Transverse colon (tissue), 4 donors: ENCODE data around the gene PPP1R27. TPM values are rescaled to one million over a fixed set of nuclear protein-coding genes. Genes with fewer than 3 reads are reported as not detected.

Source experiments
- DNase-seq: peaks from one replicate; pipeline ENCODE4 v3.0.0-alpha.2; 2019
- H3K27ac ChIP-seq, 4 donors: fragments of 200-600 bp; sonication (generic); 2 replicates each; pipeline ENCODE4 v1.5.1; 2016 to 2018; ENCODE audit warnings: inconsistent platforms in 4 of 4
- H3K27me3 ChIP-seq: fragments of 200-600 bp; sonication (generic); 2 replicates; pipeline ENCODE4 v1.5.1; 2017; ENCODE audit warnings: inconsistent platforms
- H3K36me3 ChIP-seq, 4 donors: fragments of 200-600 bp; sonication (generic); 2 replicates each; pipeline ENCODE4 v1.5.1; 2017 to 2019; ENCODE audit warnings: inconsistent platforms in 4 of 4
- H3K4me1 ChIP-seq, 4 donors: fragments of 200-600 bp; sonication (generic); 2 replicates each; pipeline ENCODE4 v1.5.1; 2017 to 2020; ENCODE audit warnings: inconsistent platforms in 4 of 4
- H3K4me3 ChIP-seq, 4 donors: fragments of 200-600 bp; sonication (generic); 1 replicate in 1 of 4; 2 replicates in 3 of 4; pipeline versions ENCODE4 v1.5.1 to v1.6.1; 2017 to 2019; ENCODE audit warnings: inconsistent platforms in 4 of 4
- H3K9me3 ChIP-seq, 2 donors: fragments of 200-600 bp; sonication (generic); 2 replicates each; pipeline ENCODE4 v1.5.1; 2017 to 2019; ENCODE audit warnings: inconsistent platforms in 2 of 2
- EP300 ChIP-seq: sonication (generic); formaldehyde crosslinking; IDR thresholded peaks from one replicate; pipeline ENCODE4 v1.6.1; 2017; ENCODE audit warnings: antibody characterized with exemption, low read depth
- POLR2A ChIP-seq: fragments of 450-650 bp; IDR thresholded peaks from one replicate; pipeline ENCODE4 v1.6.1; 2016; ENCODE audit warnings: antibody characterized with exemption, mild to moderate bottlenecking, moderate library complexity
- POLR2AphosphoS5 ChIP-seq, 3 donors: sonication (generic); formaldehyde crosslinking; IDR thresholded peaks; one replicate each; pipeline ENCODE4 v1.6.1; 2016; ENCODE audit warnings: antibody characterized with exemption in 3 of 3
- WGBS, 2 donors: methylation state at CpG; one replicate each; pipeline ENCODE4 v1.1.5; 2018; ENCODE audit warnings: low coverage in 1 of 2; 5-methylcytosine and 5-hydroxymethylcytosine counted together
- in situ Hi-C, 4 donors: fragments of 200-750 bp; cut with MboI; loops; one replicate each; pipeline versions ENCODE4 v1.15.0 to v1.15.1; 2017; ENCODE audit warnings: low sequenced_read_pairs in 3 of 4, low pct_ligation_motif_present in 1 of 4, low pct_unique_long_range_greater_than_20kb in 1 of 4
- intact Hi-C: fragments of 100-400 bp; cut with DNase I; formaldehyde crosslinking; loops from one replicate; pipeline ENCODE4 v1.15.1; 2023; ENCODE audit warnings: low total_unique reads
- total RNA-seq, 4 donors: library from RNA; depleted of rRNA; stranded (reverse); fragments of >200 nt; gene quantifications; one replicate each; pipeline ENCODE4 v1.1.0, GENCODE V29; 2016
- TF ChIP-seq, protein P1 (sequence below), 5 experiments: fragments of 200-600 bp in 3 of 5; fragments of 450-650 bp in 2 of 5; sonication (generic) in 3 of 5; IDR thresholded peaks; 1 replicate in 2 of 5; 2 replicates in 3 of 5; pipeline ENCODE4 v1.5.1; 2016 to 2017; ENCODE audit warnings: antibody characterized with exemption in 5 of 5, inconsistent platforms in 3 of 5, mild to moderate bottlenecking in 2 of 5, moderate library complexity in 1 of 5

Gene PPP1R27
- total RNA-seq, 4 donors from 2014 or later: 0.68 TPM; not detected in 3

DNA sequence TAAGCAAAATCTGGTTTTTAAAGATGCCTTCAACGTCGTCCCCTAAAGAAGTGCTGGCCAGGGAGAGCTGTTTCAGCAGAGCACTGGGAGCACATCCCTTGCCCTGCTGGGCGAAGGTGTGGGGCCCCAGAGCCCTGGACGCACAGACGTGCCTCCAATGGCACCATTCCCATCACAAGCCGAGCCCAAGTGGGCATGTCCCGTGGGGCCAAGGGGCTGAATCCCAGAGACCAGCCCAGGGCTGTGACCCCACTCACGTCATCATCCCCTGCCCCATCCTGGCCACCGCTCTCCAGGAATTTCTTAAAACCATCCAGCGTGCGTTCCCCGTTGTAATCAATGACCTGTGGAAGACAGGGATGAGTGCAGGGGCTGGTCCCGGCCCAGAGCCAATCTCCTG is 10.0 kb upstream of the PPP1R27 start:
- no peaks in the 10 kb centered on the region for H3K9me3 ChIP-seq
- TF ChIP-seq, protein P1, sequence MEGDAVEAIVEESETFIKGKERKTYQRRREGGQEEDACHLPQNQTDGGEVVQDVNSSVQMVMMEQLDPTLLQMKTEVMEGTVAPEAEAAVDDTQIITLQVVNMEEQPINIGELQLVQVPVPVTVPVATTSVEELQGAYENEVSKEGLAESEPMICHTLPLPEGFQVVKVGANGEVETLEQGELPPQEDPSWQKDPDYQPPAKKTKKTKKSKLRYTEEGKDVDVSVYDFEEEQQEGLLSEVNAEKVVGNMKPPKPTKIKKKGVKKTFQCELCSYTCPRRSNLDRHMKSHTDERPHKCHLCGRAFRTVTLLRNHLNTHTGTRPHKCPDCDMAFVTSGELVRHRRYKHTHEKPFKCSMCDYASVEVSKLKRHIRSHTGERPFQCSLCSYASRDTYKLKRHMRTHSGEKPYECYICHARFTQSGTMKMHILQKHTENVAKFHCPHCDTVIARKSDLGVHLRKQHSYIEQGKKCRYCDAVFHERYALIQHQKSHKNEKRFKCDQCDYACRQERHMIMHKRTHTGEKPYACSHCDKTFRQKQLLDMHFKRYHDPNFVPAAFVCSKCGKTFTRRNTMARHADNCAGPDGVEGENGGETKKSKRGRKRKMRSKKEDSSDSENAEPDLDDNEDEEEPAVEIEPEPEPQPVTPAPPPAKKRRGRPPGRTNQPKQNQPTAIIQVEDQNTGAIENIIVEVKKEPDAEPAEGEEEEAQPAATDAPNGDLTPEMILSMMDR (IDR thresholded peaks at IDR 0.05): no peak
- TF ChIP-seq POLR2AphosphoS5 (IDR thresholded peaks at IDR 0.05): no peak
- no peak for TF ChIP-seq POLR2A
- TF ChIP-seq EP300: no peak
- H3K36me3 ChIP-seq: peaks cover 0 to 56% (median 28%) of the 10 kb centered on the region in 4 donors
- H3K27me3 ChIP-seq: no peaks in the 10 kb centered on the region
- no peaks in the 10 kb centered on the region for H3K4me1 ChIP-seq
- no peak overlapping the region for H3K27ac ChIP-seq
- H3K4me3 ChIP-seq: no peak overlapping the region
- DNase-seq: no peak
- 84% methylated on average over 13 of the region's 13 CpGs; no CpG with 5 or more reads in 1 of the 2 donors for WGBS, 2 donors
- intact Hi-C loops (no loop called here), in situ Hi-C loops (no loop called here)

DNA sequence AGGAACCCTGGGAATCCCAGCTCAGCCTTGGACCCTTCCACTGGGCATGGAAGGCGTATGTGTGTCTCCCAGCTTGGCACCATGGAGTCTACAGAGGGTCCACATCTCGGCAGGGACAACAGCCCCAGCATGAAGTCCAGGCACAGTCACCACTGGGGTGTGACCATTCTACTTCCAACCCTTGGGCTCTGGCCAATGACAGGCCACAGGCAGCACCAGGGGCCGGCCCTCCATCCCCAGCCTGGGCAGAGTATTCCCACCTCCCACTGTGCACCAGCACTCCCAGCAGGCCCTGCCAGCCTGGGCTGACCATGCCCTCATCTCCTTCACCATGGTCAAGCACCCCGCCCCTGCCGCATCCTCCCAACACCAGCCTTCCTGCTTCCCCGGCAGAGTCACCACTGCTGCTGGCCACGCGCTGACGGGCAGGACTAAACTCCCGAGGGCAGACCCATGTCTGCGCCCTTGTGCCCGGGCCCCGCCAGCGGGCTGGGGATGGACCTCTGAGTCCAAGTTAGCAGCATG is 9.5 kb upstream of the PPP1R27 start:
- intact Hi-C loops (no loop called here), in situ Hi-C loops (no loop called here)
- no peak for DNase-seq
- no peak overlapping the region for H3K4me3 ChIP-seq
- TF ChIP-seq POLR2AphosphoS5 (IDR thresholded peaks at IDR 0.05) (no peak), EP300 (no peak), POLR2A (no peak)
- TF ChIP-seq, protein P1 (IDR thresholded peaks at IDR 0.05): no peak
- H3K27ac ChIP-seq: no peak overlapping the region
- H3K36me3 ChIP-seq: peaks cover 0 to 51% (median 28%) of the 10 kb centered on the region in 4 donors
- WGBS, 2 donors: 88% methylated on average over 14 of the region's 14 CpGs; no CpG with 5 or more reads in 1 of the 2 donors
- H3K9me3 ChIP-seq: no peaks in the 10 kb centered on the region
- H3K27me3 ChIP-seq: no peaks in the 10 kb centered on the region
- H3K4me1 ChIP-seq: no peaks in the 10 kb centered on the region

DNA sequence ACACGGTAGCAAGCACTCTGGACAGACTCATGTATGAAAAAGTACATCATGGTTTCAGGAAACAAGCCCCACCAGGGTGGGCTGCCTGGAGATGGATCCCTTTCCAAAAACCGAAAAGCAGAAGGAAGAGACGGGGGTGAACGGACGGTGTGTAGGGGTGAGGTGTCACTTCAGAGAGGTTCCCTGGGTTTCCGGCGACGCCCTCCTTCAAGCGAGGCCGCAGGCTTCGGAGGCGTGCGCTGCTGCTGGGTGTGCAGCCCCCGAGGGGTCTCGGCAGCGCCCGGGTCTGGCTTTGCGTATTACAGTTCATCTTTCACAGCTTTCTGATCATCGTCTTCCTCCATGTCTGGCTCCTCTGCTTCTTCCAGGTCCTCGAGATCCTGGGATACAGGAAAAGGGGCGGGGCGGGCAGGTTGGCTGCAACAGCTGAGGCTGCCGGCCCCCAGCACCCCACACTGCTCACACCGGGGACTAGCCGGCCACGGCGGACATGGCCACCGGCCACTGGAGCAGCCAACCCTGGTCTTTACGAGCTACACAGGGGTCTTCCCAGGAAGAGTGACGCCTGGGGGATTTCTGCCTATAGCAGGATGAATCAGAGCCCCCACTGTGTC is 9.0 kb upstream of the PPP1R27 start:
- TF ChIP-seq, protein P1 (IDR thresholded peaks at IDR 0.05): no peak
- TF ChIP-seq POLR2A (no peak), POLR2AphosphoS5 (IDR thresholded peaks at IDR 0.05) (no peak), EP300 (no peak)
- Histone ChIP-seq H3K27ac (no peak overlapping the region), H3K4me1 (no peaks in the 10 kb centered on the region), H3K9me3 (no peaks in the 10 kb centered on the region), H3K27me3 (no peaks in the 10 kb centered on the region), H3K36me3 (peaks cover 0 to 46% (median 28%) of the 10 kb centered on the region in 4 donors), H3K4me3 (no peak overlapping the region)
- intact Hi-C loops: no loop called here
- 89% methylated on average over 30 of the region's 30 CpGs; no CpG with 5 or more reads in 1 of the 2 donors for WGBS, 2 donors
- in situ Hi-C loops: no loop called here
- DNase-seq: no peak

DNA sequence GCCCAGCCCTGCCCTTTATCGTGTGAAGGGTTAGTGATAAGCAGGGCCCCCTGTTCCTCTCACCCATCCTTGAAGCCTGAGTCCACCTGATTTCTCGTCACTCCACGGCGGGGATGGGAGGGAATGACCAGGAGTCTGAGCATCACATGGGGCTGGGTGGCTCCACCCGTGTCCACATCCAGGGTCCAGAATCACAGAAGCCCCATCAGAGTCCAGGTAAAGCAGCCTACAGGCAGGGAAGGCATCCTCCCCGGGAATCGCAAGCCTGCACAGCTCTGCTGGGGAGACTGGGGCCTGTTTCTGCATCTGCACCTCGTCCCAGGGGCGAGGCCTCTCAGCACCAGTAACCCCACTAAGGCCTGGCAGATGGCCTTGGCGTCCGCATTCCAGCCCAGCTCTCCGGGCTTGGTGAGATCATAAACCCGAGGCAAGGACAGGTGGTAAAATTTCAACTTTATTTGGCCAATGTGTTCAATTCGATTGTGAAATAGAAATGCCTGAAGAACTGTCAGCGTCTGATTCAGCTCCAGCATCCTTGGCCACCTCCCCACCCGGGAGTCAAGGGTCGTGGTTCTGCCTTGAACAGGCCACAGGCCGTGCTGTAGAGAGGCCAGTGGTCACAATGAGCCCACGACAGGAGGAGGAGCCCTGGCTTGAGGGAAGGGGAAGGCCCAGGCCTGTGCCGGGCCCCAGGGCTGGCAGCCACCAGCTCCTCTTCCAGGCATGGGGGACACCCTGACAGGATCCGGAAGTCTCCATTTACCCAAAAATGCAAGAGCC is 8.1 kb upstream of the PPP1R27 start:
- H3K36me3 ChIP-seq: peaks cover 0 to 45% (median 26%) of the 10 kb centered on the region in 4 donors
- WGBS, 2 donors: 67% methylated on average over 21 of the region's 21 CpGs; no CpG with 5 or more reads in 1 of the 2 donors
- in situ Hi-C loops: no loop called here
- intact Hi-C loops: no loop called here
- H3K4me1 ChIP-seq: no peaks in the 10 kb centered on the region
- H3K4me3 ChIP-seq: no peak overlapping the region
- TF ChIP-seq, protein P1 (IDR thresholded peaks at IDR 0.05): no peak
- TF ChIP-seq EP300: no peak
- TF ChIP-seq POLR2A: no peak
- no peak for TF ChIP-seq POLR2AphosphoS5 (IDR thresholded peaks at IDR 0.05)
- H3K27me3 ChIP-seq: no peaks in the 10 kb centered on the region
- DNase-seq: no peak
- H3K9me3 ChIP-seq: no peaks in the 10 kb centered on the region
- no peak overlapping the region for H3K27ac ChIP-seq
